H1 (cell line): ENCODE data around the gene TMEM54. TPM values are rescaled to one million over a fixed set of nuclear protein-coding genes. Genes with fewer than 3 reads are reported as not detected.

ENCODE experiments used
- CTCF ChIA-PET: fragments of 300-600 bp; sonication (Branson Sonifier 250); formaldehyde crosslinking; loops from one replicate; lab custom pipeline; 2021; ENCODE audit not compliant: partially characterized antibody; lab: Charles Lee
- POLR2A ChIA-PET: fragments of 300-600 bp; sonication (Branson Sonifier 250); formaldehyde crosslinking; loops from one replicate; lab custom pipeline; 2021; ENCODE audit warnings: inconsistent platforms; ENCODE audit not compliant: partially characterized antibody; lab: Charles Lee
- DNase-seq, 2 experiments: peaks; one replicate each; pipeline versions ENCODE4 v3.0.0 to v3.0.0-alpha.2; 2010 to 2022; ENCODE audit warnings: low spot score in 2 of 2, low read depth in 1 of 2, mixed read lengths in 1 of 2
- FAIRE-seq: peaks from 2 replicates; lab custom pipeline; 2011; peaks lifted over from hg19 to GRCh38; lab: Jason Lieb, UNC
- H2AFZ ChIP-seq: 2 replicates; pipeline ENCODE4 v1.8.1; 2012; ENCODE audit warnings: low read length, inconsistent platforms
- H2AK5ac ChIP-seq: 2 replicates; pipeline ENCODE4 v1.6.1; 2013; ENCODE audit warnings: low read depth, low read length
- H2BK120ac ChIP-seq: replicated peaks from 2 replicates; pipeline ENCODE3; 2013; ENCODE audit warnings: low read depth, low read length, inconsistent platforms
- H2BK12ac ChIP-seq: 2 replicates; pipeline ENCODE4 v1.6.1; 2013; ENCODE audit warnings: low read depth, low read length
- H2BK15ac ChIP-seq: 2 replicates; pipeline ENCODE4 v1.6.1; 2013; ENCODE audit warnings: low read length
- H2BK20ac ChIP-seq: 2 replicates; pipeline ENCODE4 v1.6.1; 2013; ENCODE audit warnings: low read length
- H2BK5ac ChIP-seq: 2 replicates; pipeline ENCODE4 v1.6.1; 2013; ENCODE audit warnings: low read depth, low read length
- H3K14ac ChIP-seq: 2 replicates; pipeline ENCODE4 v1.6.1; 2013; ENCODE audit warnings: inconsistent platforms; ENCODE audit not compliant: insufficient read length
- H3K18ac ChIP-seq: 2 replicates; pipeline ENCODE4 v1.6.1; 2013; ENCODE audit warnings: low read length; ENCODE audit errors: extremely low read depth
- H3K23ac ChIP-seq: 2 replicates; pipeline ENCODE4 v1.6.1; 2013; ENCODE audit warnings: inconsistent platforms; ENCODE audit not compliant: insufficient read length
- H3K23me2 ChIP-seq: 2 replicates; pipeline ENCODE4 v1.6.1; 2013; ENCODE audit warnings: low read depth, low read length
- H3K27ac ChIP-seq: 2 replicates; pipeline ENCODE4 v1.6.1; 2011; ENCODE audit warnings: low read depth, low read length, inconsistent platforms
- H3K27me3 ChIP-seq, 4 experiments: replicated peaks in 1 of 4; 1 replicate in 1 of 4; 2 replicates in 3 of 4; pipeline versions ENCODE4 v1.6.1 to v1.8.1; 2011 to 2013; ENCODE audit warnings: low read length in 3 of 4, mild to moderate bottlenecking in 3 of 4, inconsistent platforms in 2 of 4, mixed read lengths in 2 of 4, moderate library complexity in 1 of 4; ENCODE audit not compliant: control insufficient read depth in 3 of 4, insufficient read depth in 3 of 4; ENCODE audit errors: extremely low read depth in 1 of 4
- H3K36me3 ChIP-seq, 4 experiments: 2 replicates each; pipeline versions ENCODE4 v1.6.1 to v1.8.1; 2011 to 2013; ENCODE audit warnings: mild to moderate bottlenecking in 4 of 4, low read length in 3 of 4, moderate library complexity in 2 of 4, control low read depth in 1 of 4, inconsistent platforms in 1 of 4; ENCODE audit not compliant: insufficient read depth in 4 of 4, control insufficient read depth in 2 of 4
- H3K4ac ChIP-seq: replicated peaks from 2 replicates; pipeline ENCODE3; 2013; ENCODE audit warnings: low read length, low read depth, mixed read lengths, inconsistent platforms; ENCODE audit not compliant: insufficient read length
- H3K4me1 ChIP-seq, 4 experiments: replicated peaks in 1 of 4; 1 replicate in 1 of 4; 2 replicates in 3 of 4; pipeline versions ENCODE4 v1.6.1 to v1.8.1; 2011 to 2013; ENCODE audit warnings: low read length in 3 of 4, inconsistent platforms in 2 of 4, mixed read lengths in 1 of 4; ENCODE audit not compliant: insufficient read depth in 4 of 4, control insufficient read depth in 3 of 4
- H3K4me2 ChIP-seq, 2 experiments: 2 replicates each; pipeline versions ENCODE4 v1.6.1 to v1.8.1; 2011 to 2013; ENCODE audit warnings: low read depth in 2 of 2, low read length in 2 of 2, control low read depth in 1 of 2, inconsistent platforms in 1 of 2, mild to moderate bottlenecking in 1 of 2; ENCODE audit not compliant: insufficient read depth in 1 of 2
- H3K4me3 ChIP-seq, 4 experiments: fragments of 200-600, 300-600 bp in 1 of 4; sonication (generic), shearing (Covaris generic), sonication (Bioruptor Twin) in 1 of 4; 2 replicates each; pipeline versions ENCODE4 v1.5.1 to v1.8.1; 2011 to 2016; ENCODE audit warnings: low read length in 4 of 4, low read depth in 3 of 4, control low read depth in 2 of 4, inconsistent platforms in 2 of 4, mild to moderate bottlenecking in 2 of 4, mixed read lengths in 1 of 4, moderate library complexity in 1 of 4; ENCODE audit not compliant: insufficient read depth in 2 of 4; ENCODE audit errors: extremely low read depth in 1 of 4
- H3K56ac ChIP-seq: replicated peaks from 2 replicates; pipeline ENCODE3; 2013; ENCODE audit warnings: low read depth, mild to moderate bottlenecking, mixed read lengths, low read length, inconsistent platforms; ENCODE audit not compliant: insufficient read length
- H3K79me1 ChIP-seq: 2 replicates; pipeline ENCODE4 v1.6.1; 2013; ENCODE audit warnings: low read depth, low read length, control low read depth
- H3K79me2 ChIP-seq, 2 experiments: 2 replicates each; pipeline versions ENCODE4 v1.6.1 to v1.8.1; 2012 to 2013; ENCODE audit warnings: low read length in 2 of 2, mild to moderate bottlenecking in 2 of 2, inconsistent platforms in 1 of 2; ENCODE audit not compliant: insufficient read depth in 2 of 2, control insufficient read depth in 1 of 2
- H3K9ac ChIP-seq, 4 experiments: replicated peaks in 1 of 4; 1 replicate in 1 of 4; 2 replicates in 3 of 4; pipeline versions ENCODE4 v1.6.1 to v1.8.1; 2011 to 2013; ENCODE audit warnings: low read depth in 3 of 4, low read length in 3 of 4, control low read depth in 2 of 4, mild to moderate bottlenecking in 2 of 4, moderate library complexity in 2 of 4, inconsistent platforms in 1 of 4; ENCODE audit errors: extremely low read depth in 1 of 4
- H3K9me3 ChIP-seq, 2 experiments: 2 replicates each; pipeline versions ENCODE4 v1.6.1 to v1.8.1; 2012 to 2013; ENCODE audit warnings: mild to moderate bottlenecking in 2 of 2, moderate library complexity in 2 of 2, control low read depth in 1 of 2, inconsistent platforms in 1 of 2, low read depth in 1 of 2, low read length in 1 of 2, mixed read lengths in 1 of 2; ENCODE audit not compliant: insufficient read depth in 2 of 2
- H4K20me1 ChIP-seq, 2 experiments: replicated peaks in 1 of 2; 2 replicates each; pipeline versions ENCODE3 to v1.8.1; 2011 to 2013; ENCODE audit warnings: inconsistent platforms in 2 of 2, low read length in 2 of 2, mild to moderate bottlenecking in 1 of 2; ENCODE audit not compliant: insufficient read depth in 2 of 2, control insufficient read depth in 1 of 2
- H4K5ac ChIP-seq: 2 replicates; pipeline ENCODE4 v1.6.1; 2013; ENCODE audit warnings: low read length, low read depth, mixed read lengths, inconsistent platforms; ENCODE audit not compliant: insufficient read length
- H4K8ac ChIP-seq: 2 replicates; pipeline ENCODE4 v1.8.0; 2013; ENCODE audit warnings: mild to moderate bottlenecking, moderate library complexity, low read length, inconsistent platforms; ENCODE audit not compliant: insufficient read depth; ENCODE audit errors: extremely low read depth
- H4K91ac ChIP-seq: replicated peaks from 2 replicates; pipeline ENCODE3; 2013; ENCODE audit warnings: low read length, mixed read lengths, inconsistent platforms; ENCODE audit not compliant: insufficient read length
- KDM5A ChIP-seq: fragments of 200-600 bp; IDR thresholded peaks from 2 replicates; pipeline ENCODE4 v1.7.1; 2012; ENCODE audit warnings: mild to moderate bottlenecking, low read length, inconsistent platforms, mixed read lengths
- RBBP5 ChIP-seq: IDR thresholded peaks from 2 replicates; pipeline ENCODE4 v1.7.1; 2012; ENCODE audit warnings: low read depth, mild to moderate bottlenecking, inconsistent platforms, low read length, moderate library complexity, borderline replicate concordance
- WGBS, 2 experiments: shearing (Covaris generic) in 1 of 2; methylation state at CpG; one replicate each; pipeline versions ENCODE4 v1.1.6 to v1.1.7; 2013 to 2015; ENCODE audit warnings: low lambda C conversion rate in 2 of 2, mixed read lengths in 2 of 2, inconsistent platforms in 1 of 2, low coverage in 1 of 2, missing lambda C conversion rate in 1 of 2; ENCODE audit not compliant: insufficient replicate concordance in 2 of 2, insufficient coverage in 1 of 2, insufficient read length in 1 of 2; ENCODE audit errors: extremely low coverage in 1 of 2, missing lambda C conversion rate in 1 of 2; 5-methylcytosine and 5-hydroxymethylcytosine counted together
- polyA plus RNA-seq, 7 experiments: library from polyadenylated mRNA; depleted of rRNA in 3 of 7; stranded (reverse) in 5 of 7; unstranded in 2 of 7; fragments of >200 nt in 5 of 7; fragments of 200-250 nt in 2 of 7; gene quantifications; 1 replicate in 5 of 7; 2 replicates in 1 of 7; 4 replicates in 1 of 7; pipeline versions ENCODE4 v1.2.1 to v1.2.3, GENCODE V29; 2011 to 2013; ENCODE audit warnings: missing spikeins in 2 of 7, mixed read lengths in 2 of 7
- total RNA-seq: library from RNA; stranded (reverse); fragmentation: NEBNext Ultra II Directional; extraction: Animal tissue kit (Norgen Biotek cat#: 25700); gene quantifications from 2 replicates; pipeline ENCODE4 v1.2.1, GENCODE V29; 2021

TMEM54 gene
- total and polyA plus RNA-seq, 2 of the 8 experiments (the other 6 are each of a cell fraction or from before 2014, with no cell fraction given) = 9.5 to 58.7 TPM

DNA sequence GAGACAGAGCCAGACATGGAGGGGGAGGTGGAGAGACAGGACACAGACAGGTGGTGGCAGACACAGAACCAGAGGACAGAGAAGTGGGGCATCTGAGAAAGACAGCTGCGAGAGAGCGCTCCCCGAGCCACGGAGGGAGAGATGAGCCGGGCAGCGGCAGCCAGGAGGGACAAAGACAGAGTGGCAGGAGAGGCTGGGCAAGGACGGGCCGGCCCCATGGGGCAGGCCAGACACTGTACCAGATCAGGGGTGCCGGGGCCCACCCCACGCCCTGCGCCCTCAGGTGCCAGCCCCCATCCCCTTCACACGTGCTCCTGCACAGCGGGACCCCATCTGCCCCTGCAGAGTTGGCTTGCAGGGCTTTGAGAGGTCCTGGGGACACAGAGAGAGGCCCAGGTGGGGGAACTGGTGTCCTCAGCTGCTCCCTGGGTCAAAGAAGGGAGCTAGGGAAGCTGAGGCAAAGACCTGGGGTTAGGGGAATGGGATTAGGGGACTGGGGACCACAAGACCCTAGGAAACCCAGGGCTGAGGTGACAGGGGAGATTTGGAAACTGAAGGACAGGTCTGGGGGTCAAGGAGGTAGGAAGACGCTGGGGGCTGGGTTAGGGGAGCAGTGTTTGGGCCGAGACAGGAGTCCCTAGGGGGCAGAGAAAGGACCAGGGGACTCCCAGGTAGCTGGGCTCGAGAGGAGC, 31.1 kb downstream of the TMEM54 start:
- H4K5ac ChIP-seq = no peak overlapping the region
- H3K9ac ChIP-seq = no peak overlapping the region
- ChIA-PET CTCF (interaction anchor here (0.6 to 19.0 kb wide), 3 partner anchors 13 to 1844 kb away, joined by 3 to 382 read pairs (median 5); partner anchors contain the start of gene HPCA), POLR2A (interaction anchor here (0.6 to 3.0 kb wide), 5 partner anchors 11 to 157 kb away, joined by 3 to 10 read pairs (median 5); partner anchors contain the start of genes S100PBP and YARS1)
- H3K27ac ChIP-seq = no peak overlapping the region
- no peak overlapping the region for H2BK120ac ChIP-seq
- DNase-seq (peak in 1 of 2 experiments; percentile 61), FAIRE-seq (no peak)
- H3K23me2 ChIP-seq = peaks cover 6% of the 10 kb centered on the region; the same call in 1 of the 2 replicates
- H3K79me2 ChIP-seq = no peaks in the 10 kb centered on the region
- no peaks in the 10 kb centered on the region; a peak in 1 of 8 replicates for H3K36me3 ChIP-seq
- H4K8ac ChIP-seq = no peak overlapping the region
- H2BK15ac ChIP-seq = peak overlapping the region; percentile 46; the same call in 1 of the 2 replicates
- H3K4me1 ChIP-seq = peaks cover 3 to 23% (median 18%) of the 10 kb centered on the region in 4 experiments
- 39% methylated on average over 12 of the region's 16 CpGs; no CpG with 5 or more reads in 1 of the 2 experiments for WGBS, 2 experiments
- H3K4ac ChIP-seq = no peak overlapping the region
- H3K27me3 ChIP-seq = peaks cover 6 to 35% (median 28%) of the 10 kb centered on the region in 4 experiments
- no peak overlapping the region for H2BK12ac ChIP-seq
- TF ChIP-seq RBBP5 (0 out of 2 replicates have a peak, but pooled peaks have one; percentile 34), KDM5A (no peak)
- H2BK20ac ChIP-seq = no peak overlapping the region
- no peaks in the 10 kb centered on the region for H3K79me1 ChIP-seq
- H3K18ac ChIP-seq = peak overlapping the region; percentile 32; the same call in 1 of the 2 replicates
- peak overlapping the region; percentile 23 to 61 (median 31); a peak in 7 of 8 replicates for H3K4me3 ChIP-seq
- H3K56ac ChIP-seq = no peak overlapping the region
- no peaks in the 10 kb centered on the region for H3K9me3 ChIP-seq
- no peak overlapping the region for H2AFZ ChIP-seq
- H4K20me1 ChIP-seq = peaks cover 0 to 2% of the 10 kb centered on the region in 2 experiments
- H3K4me2 ChIP-seq = peak overlapping the region; percentile 57 to 73
- no peak overlapping the region for H2BK5ac ChIP-seq
- H3K14ac ChIP-seq = no peak overlapping the region
- H2AK5ac ChIP-seq = no peak overlapping the region
- no peak overlapping the region for H4K91ac ChIP-seq
- no peak overlapping the region for H3K23ac ChIP-seq
